Osteocyte (in vitro differentiated cells): ENCODE results near the gene OR52K1. TPM values are rescaled to one million over a fixed set of nuclear protein-coding genes. Genes with fewer than 3 reads are reported as not detected.
A peak's percentile ranks its signal among the peaks of the same experiment; 100 is the strongest.
"Not testable (repeated sequence)": the region's sequence is repeated elsewhere in the genome, so short reads cannot be mapped to it uniquely, and the experiment has no call there.

Experiments used
- DNase-seq: peaks from one replicate; pipeline ENCODE4 v3.0.0; 2021; ENCODE audit warnings: mixed read lengths; ENCODE audit not compliant: unreplicated experiment; ENCODE audit errors: extremely low spot score
- H3K27ac Mint-ChIP-seq: one replicate; pipeline ENCODE4 v1.8.0; 2021; ENCODE audit warnings: mild to moderate bottlenecking, mixed read lengths; ENCODE audit not compliant: unreplicated experiment
- H3K27me3 Mint-ChIP-seq: one replicate; pipeline ENCODE4 v1.8.0; 2021; ENCODE audit warnings: mixed read lengths; ENCODE audit not compliant: unreplicated experiment
- H3K36me3 Mint-ChIP-seq: one replicate; pipeline ENCODE4 v1.8.0; 2021; ENCODE audit warnings: mixed read lengths; ENCODE audit not compliant: unreplicated experiment
- H3K4me1 Mint-ChIP-seq: one replicate; pipeline ENCODE4 v1.8.0; 2021; ENCODE audit warnings: mixed read lengths; ENCODE audit not compliant: unreplicated experiment
- H3K4me3 Mint-ChIP-seq: one replicate; pipeline ENCODE4 v1.8.0; 2021; ENCODE audit warnings: mild to moderate bottlenecking, moderate library complexity, mixed read lengths; ENCODE audit not compliant: unreplicated experiment
- H3K9me3 Mint-ChIP-seq: one replicate; pipeline ENCODE4 v1.8.0; 2021; ENCODE audit warnings: mixed read lengths; ENCODE audit not compliant: unreplicated experiment
- total RNA-seq: library from RNA; stranded (reverse); gene quantifications from 2 replicates; pipeline ENCODE4 v1.2.1, GENCODE V29; 2021
- TF ChIP-seq, protein P1 (sequence below): fragments of 200-600 bp; sonication (generic); IDR thresholded peaks from 2 replicates; pipeline ENCODE4 v1.5.0; 2021; ENCODE audit warnings: antibody characterized with exemption, mild to moderate bottlenecking, moderate library complexity

Gene OR52K1
- total RNA-seq, 1 donor from 2014 or later: not detected

DNA sequence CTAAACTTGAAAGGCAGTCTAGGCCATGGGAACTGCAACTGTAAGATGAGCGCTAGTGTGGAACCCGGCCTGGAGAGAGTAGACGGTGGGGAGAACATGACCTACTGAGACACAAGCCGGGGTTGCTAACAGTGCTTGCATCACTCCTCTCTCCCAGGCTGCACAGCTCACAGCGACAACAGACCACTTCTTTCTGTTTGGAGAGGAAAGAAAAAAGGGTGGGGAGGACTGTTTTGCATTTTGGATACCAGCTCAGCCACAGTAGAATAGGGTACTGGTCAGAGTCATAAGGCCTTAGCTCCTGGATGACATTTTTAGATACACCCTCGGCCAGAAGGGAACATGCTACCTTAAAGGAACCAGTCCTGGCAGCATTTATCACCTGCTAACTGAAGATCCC, 40.3 kb downstream of the OR52K1 start:
- no peaks in the 10 kb centered on the region for H3K4me1 Mint-ChIP-seq
- H3K27me3 Mint-ChIP-seq: peaks cover 13% of the 10 kb centered on the region
- no peak overlapping the region for H3K4me3 Mint-ChIP-seq

DNA sequence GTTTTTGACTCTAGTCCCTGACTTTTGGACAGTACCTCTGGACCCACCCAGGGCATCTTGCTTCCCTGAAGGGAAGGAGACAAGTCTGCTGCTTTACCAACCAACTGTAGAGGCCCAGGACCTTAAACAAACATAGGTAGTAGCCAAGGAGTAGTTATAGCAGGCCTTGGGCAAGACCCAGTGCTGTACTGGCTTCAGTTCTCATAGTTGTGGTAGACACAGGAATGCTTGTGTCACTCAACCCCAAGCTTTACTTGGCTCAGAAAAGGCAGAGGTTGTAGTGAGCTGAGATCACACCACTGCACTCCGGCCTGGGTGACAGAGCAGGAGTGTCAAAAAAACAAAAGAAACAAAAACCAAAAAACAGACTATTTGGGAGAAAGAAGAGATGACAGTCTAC, 41.2 kb downstream of the OR52K1 start:
- Mint-ChIP-seq H3K4me1 (no peaks in the 10 kb centered on the region), H3K36me3 (no peaks in the 10 kb centered on the region), H3K27ac (no peak overlapping the region), H3K4me3 (no peak overlapping the region), H3K9me3 (no peaks in the 10 kb centered on the region), H3K27me3 (peaks cover 18% of the 10 kb centered on the region)
- TF ChIP-seq, protein P1, sequence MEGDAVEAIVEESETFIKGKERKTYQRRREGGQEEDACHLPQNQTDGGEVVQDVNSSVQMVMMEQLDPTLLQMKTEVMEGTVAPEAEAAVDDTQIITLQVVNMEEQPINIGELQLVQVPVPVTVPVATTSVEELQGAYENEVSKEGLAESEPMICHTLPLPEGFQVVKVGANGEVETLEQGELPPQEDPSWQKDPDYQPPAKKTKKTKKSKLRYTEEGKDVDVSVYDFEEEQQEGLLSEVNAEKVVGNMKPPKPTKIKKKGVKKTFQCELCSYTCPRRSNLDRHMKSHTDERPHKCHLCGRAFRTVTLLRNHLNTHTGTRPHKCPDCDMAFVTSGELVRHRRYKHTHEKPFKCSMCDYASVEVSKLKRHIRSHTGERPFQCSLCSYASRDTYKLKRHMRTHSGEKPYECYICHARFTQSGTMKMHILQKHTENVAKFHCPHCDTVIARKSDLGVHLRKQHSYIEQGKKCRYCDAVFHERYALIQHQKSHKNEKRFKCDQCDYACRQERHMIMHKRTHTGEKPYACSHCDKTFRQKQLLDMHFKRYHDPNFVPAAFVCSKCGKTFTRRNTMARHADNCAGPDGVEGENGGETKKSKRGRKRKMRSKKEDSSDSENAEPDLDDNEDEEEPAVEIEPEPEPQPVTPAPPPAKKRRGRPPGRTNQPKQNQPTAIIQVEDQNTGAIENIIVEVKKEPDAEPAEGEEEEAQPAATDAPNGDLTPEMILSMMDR: no peak
- no peak for DNase-seq

More for the DNA sequence above, 40.3 kb downstream of the OR52K1 start:
- Mint-ChIP-seq H3K9me3 (no peaks in the 10 kb centered on the region), H3K36me3 (no peaks in the 10 kb centered on the region), H3K27ac (no peak overlapping the region)
- no peak for DNase-seq
- TF ChIP-seq, protein P1: no peak

DNA sequence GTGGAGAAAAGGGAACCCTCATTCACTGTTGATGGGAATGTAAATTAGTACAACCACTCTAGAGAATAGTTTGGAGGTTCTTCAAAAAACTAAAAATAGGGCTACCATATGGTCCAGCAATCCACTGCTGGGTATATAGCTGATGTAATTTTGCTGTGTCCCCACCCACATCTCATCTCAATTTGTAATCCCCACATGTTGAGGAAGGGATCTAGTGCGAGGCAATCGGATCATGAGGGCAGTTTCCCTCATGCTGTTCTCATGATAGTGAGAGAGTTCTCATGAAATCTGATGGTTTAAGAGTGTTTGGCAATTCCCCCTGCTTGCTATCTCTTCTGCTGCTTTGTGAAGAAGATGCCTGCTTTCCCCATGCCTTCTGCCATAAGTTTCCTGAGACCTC, 45.5 kb downstream of the OR52K1 start:
- TF ChIP-seq, protein P1: no peak
- Mint-ChIP-seq H3K27ac (no peak overlapping the region), H3K36me3 (no peaks in the 10 kb centered on the region), H3K27me3 (peaks cover 16% of the 10 kb centered on the region), H3K4me3 (no peak overlapping the region), H3K4me1 (no peaks in the 10 kb centered on the region), H3K9me3 (no peaks in the 10 kb centered on the region)
- DNase-seq: no peak

DNA sequence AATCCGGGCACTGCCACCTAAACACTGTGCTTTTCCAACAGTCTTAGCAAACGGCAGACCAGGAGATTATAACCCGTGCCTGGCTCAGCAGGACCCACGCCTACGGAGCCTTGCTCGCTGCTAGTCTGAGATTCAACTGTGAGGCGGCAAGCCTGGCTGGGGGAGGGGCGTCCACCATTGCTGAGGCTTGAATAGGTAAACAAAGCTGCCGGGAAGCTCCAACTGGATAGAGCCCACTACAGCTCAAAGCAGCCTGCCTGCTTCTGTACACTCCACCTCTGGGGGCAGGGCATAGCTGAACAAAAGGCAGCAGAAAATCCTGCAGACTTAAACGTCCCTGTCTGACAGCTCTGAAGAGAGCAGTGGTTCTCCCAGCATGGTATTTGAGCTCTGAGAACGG, 49.2 kb downstream of the OR52K1 start:
- not testable (repeated sequence) for H3K9me3 Mint-ChIP-seq, H3K27ac Mint-ChIP-seq, H3K4me1 Mint-ChIP-seq, H3K36me3 Mint-ChIP-seq, DNase-seq, H3K4me3 Mint-ChIP-seq
- H3K27me3 Mint-ChIP-seq: peaks cover 11% of the 10 kb centered on the region

DNA sequence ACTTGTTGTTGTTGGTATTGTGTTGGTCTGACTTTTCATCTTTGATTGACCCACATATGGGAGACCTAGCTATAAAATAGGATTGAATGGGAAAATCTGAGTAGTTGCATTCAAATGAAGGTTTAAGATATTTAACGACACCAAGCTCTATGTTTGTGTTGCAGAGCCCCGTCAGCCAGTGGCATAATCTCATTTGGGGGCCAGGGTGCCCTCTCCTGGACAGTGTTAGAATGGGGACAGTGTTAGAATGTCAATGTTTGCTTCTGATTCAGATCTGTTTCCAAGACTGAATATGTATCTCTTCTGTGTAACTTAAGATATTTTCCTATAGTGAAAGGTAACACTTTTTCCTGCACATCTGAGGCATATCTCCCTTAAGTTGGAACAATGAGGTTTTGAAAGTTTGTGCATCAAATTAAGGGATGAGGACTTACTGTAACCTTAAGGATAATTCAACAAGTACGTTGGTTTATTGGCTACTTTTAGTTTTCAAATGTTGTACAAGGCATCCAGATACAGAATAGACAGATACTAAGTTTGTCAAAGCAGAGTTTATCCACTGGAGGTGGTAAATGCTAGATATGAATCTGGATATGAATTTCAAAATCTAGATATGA, 57.3 kb downstream of the OR52K1 start:
- no peak overlapping the region for H3K4me3 Mint-ChIP-seq
- DNase-seq: no peak
- no peaks in the 10 kb centered on the region for H3K9me3 Mint-ChIP-seq
- no peaks in the 10 kb centered on the region for H3K4me1 Mint-ChIP-seq
- TF ChIP-seq, protein P1: peak; percentile 70
- no peak overlapping the region for H3K27ac Mint-ChIP-seq
- no peaks in the 10 kb centered on the region for H3K36me3 Mint-ChIP-seq
- H3K27me3 Mint-ChIP-seq: peaks cover 15% of the 10 kb centered on the region

DNA sequence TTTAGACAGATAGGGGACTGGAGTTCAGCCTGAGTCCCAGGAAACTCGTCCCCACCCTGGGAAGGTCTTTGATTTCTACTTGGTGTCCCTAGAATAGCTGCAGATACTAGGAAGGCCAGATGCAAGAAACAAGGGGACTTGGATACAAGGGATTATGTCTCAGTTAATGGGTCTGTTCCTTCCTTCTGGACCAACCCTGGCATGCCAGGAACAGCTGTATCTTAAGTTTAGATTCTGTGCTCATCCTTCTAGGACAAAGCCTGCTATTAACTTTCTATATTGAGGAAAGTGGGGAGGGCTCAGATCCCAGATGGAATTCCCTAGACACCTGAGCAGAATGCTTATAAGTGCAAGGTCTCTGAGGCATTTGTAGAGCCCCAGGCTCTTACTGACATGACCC, 58.6 kb downstream of the OR52K1 start:
- H3K4me3 Mint-ChIP-seq: no peak overlapping the region
- no peak overlapping the region for H3K27ac Mint-ChIP-seq
- no peaks in the 10 kb centered on the region for H3K4me1 Mint-ChIP-seq
- DNase-seq: no peak
- H3K9me3 Mint-ChIP-seq: no peaks in the 10 kb centered on the region
- peaks cover 15% of the 10 kb centered on the region for H3K27me3 Mint-ChIP-seq
- TF ChIP-seq, protein P1: no peak
- H3K36me3 Mint-ChIP-seq: no peaks in the 10 kb centered on the region
